ENCODE results near the gene ARHGAP42. TPM values are rescaled to one million over a fixed set of nuclear protein-coding genes. Genes with fewer than 3 reads are reported as not detected.

The ARHGAP42 gene
- total RNA-seq, 1 experiment from 2014 or later: 39.1 TPM

- Mint-ChIP-seq H3K36me3 (ENCODE audit: insufficient read depth in 1 of 3, low read depth in 3 of 3) (no peaks in the 10 kb centered on the region; a peak in 1 of 7 replicates), H3K9me3 (no peaks in the 10 kb centered on the region; a peak in 1 of 5 replicates), H3K4me1 (peaks cover 33 to 35% of the 10 kb centered on the region in 2 experiments), H3K27ac (peak overlapping the region in 1 of 3 experiments; percentile 1; a peak in 1 of 7 replicates), H3K27me3 (ENCODE audit: low read depth) (no peaks in the 10 kb centered on the region), H3K4me3 (no peak overlapping the region)
- Histone ChIP-seq H3K4me2 (ENCODE audit: insufficient read depth, insufficient read length, low read length) (no peak overlapping the region), H3K56ac (ENCODE audit: insufficient read length, low read depth, low read length) (no peak overlapping the region), H2BK5ac (ENCODE audit: insufficient read length, low read length) (no peak overlapping the region), H3K9me3 (ENCODE audit: control insufficient read depth, low read depth, low read length) (no peaks in the 10 kb centered on the region), H3K79me2 (ENCODE audit: insufficient read depth, low read length) (no peaks in the 10 kb centered on the region), H3K79me1 (ENCODE audit: insufficient read depth, low read depth, low read length, poor library complexity, severe bottlenecking) (no peaks in the 10 kb centered on the region), H4K91ac (ENCODE audit: insufficient read length, low read depth, low read length) (no peak overlapping the region), H4K8ac (replicated peaks; ENCODE audit: insufficient read length, low read depth, low read length) (no peak overlapping the region), H3K23ac (ENCODE audit: insufficient read length, low read depth, low read length) (no peak overlapping the region), H3K14ac (ENCODE audit: insufficient read depth, low read length) (no peak overlapping the region), H2AK5ac (ENCODE audit: insufficient read length, low read length) (no peak overlapping the region), H2AFZ (ENCODE audit: low read length) (no peak overlapping the region), H3K23me2 (ENCODE audit: insufficient read length, low read depth, low read length, poor library complexity, severe bottlenecking) (peaks cover 7% of the 10 kb centered on the region), H3K4ac (ENCODE audit: low read depth, low read length) (no peak overlapping the region), H3K18ac (ENCODE audit: insufficient read length, low read depth, low read length) (no peak overlapping the region), H4K5ac (ENCODE audit: insufficient read length, low read depth, low read length) (no peak overlapping the region), H4K20me1 (ENCODE audit: control insufficient read depth, insufficient read depth, insufficient read length) (no peaks in the 10 kb centered on the region), H3K4me1 (ENCODE audit: insufficient read depth, low read length) (no peaks in the 10 kb centered on the region; the same call in 1 of the 2 replicates), H3T11ph (ENCODE audit: low read length) (no peak overlapping the region), H2BK12ac (ENCODE audit: insufficient read length, low read depth, low read length) (no peak overlapping the region), H3K27ac (ENCODE audit: insufficient read length, low read depth, low read length) (no peak overlapping the region), H2BK15ac (ENCODE audit: low read depth, low read length) (no peak overlapping the region), H3K9ac (ENCODE audit: extremely low read depth, insufficient read length, low read length) (no peak overlapping the region), H3K27me3 (ENCODE audit: insufficient read depth, low read length) (no peaks in the 10 kb centered on the region), H2BK20ac (ENCODE audit: low read depth, low read length, poor library complexity, severe bottlenecking) (peak overlapping the region; percentile 26), H2BK120ac (ENCODE audit: low read depth, low read length, poor library complexity, severe bottlenecking) (no peak overlapping the region)
- no CpG with 5 or more reads among the region's 3 CpGs for WGBS (ENCODE audit: extremely low coverage, insufficient read length, low lambda C conversion rate)
- DNase-seq: no peak
- TF ChIP-seq CTCF (conservative IDR thresholded peaks at IDR 0.05): no peak
Observed at GRCh38 chr11:100683126-100683525, 4.0 kb upstream of the ARHGAP42 start.

Measured in H9 (cell line).